Right lobe of liver (tissue), 4 donors: ENCODE results near the gene HMGCS2.

Experiments used
- POLR2A ChIP-seq: fragments of 450-650 bp; IDR thresholded peaks from one replicate; pipeline ENCODE4 v1.6.1; 2017; ENCODE audit warnings: antibody characterized with exemption, mild to moderate bottlenecking
- TF ChIP-seq, protein P1 (sequence below), 4 donors: fragments of 200-600 bp in 3 of 4; fragments of 450-650 bp in 1 of 4; IDR thresholded peaks; one replicate each; pipeline versions ENCODE4 v1.5.1 to v1.8.0; 2016 to 2022; ENCODE audit warnings: antibody characterized with exemption in 4 of 4, mild to moderate bottlenecking in 2 of 4
- donor health status: DM: no; HTN: no; CAD: no.
- donor health status: DM: no; HTN: no; CAD: no.
- donor health status: DM: no; HTN: yes; CAD: no.

- TF ChIP-seq, protein P1, sequence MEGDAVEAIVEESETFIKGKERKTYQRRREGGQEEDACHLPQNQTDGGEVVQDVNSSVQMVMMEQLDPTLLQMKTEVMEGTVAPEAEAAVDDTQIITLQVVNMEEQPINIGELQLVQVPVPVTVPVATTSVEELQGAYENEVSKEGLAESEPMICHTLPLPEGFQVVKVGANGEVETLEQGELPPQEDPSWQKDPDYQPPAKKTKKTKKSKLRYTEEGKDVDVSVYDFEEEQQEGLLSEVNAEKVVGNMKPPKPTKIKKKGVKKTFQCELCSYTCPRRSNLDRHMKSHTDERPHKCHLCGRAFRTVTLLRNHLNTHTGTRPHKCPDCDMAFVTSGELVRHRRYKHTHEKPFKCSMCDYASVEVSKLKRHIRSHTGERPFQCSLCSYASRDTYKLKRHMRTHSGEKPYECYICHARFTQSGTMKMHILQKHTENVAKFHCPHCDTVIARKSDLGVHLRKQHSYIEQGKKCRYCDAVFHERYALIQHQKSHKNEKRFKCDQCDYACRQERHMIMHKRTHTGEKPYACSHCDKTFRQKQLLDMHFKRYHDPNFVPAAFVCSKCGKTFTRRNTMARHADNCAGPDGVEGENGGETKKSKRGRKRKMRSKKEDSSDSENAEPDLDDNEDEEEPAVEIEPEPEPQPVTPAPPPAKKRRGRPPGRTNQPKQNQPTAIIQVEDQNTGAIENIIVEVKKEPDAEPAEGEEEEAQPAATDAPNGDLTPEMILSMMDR (IDR thresholded peaks at IDR 0.05), result no peak
- no peak for TF ChIP-seq POLR2A
Measured at GRCh38 chr1:119740896-119741780, 27.6 kb downstream of the HMGCS2 start.
